A549 (cell line): ENCODE data around the gene CD96. TPM values are rescaled to one million over a fixed set of nuclear protein-coding genes. Genes with fewer than 3 reads are reported as not detected.

Source experiments
- ATAC-seq, 2 experiments: fragments of 200-7000 bp in 1 of 2; fragments of >200 bp in 1 of 2; cut with Nextera tagmentation in 1 of 2; cut with Tn5 transposase in 1 of 2; 3 replicates each; pipeline versions ENCODE4 v1.8.0 to v1.9.1; 2018 to 2020; ENCODE audit warnings: mild to moderate bottlenecking in 1 of 2, moderate library complexity in 1 of 2
- CTCF ChIA-PET: fragments of 300-600 bp; sonication (Branson Sonifier 250); formaldehyde crosslinking; extraction: SDS; loops from one replicate; lab custom pipeline; 2021; ENCODE audit warnings: antibody characterized with exemption, inconsistent platforms; lab: Yijun Ruan, JAX
- POLR2A ChIA-PET: fragments of 350-600 bp; formaldehyde crosslinking; extraction: SDS; loops from one replicate; lab custom pipeline; 2021; ENCODE audit warnings: antibody characterized with exemption, inconsistent platforms; lab: Yijun Ruan, JAX
- DNase-seq, 2 experiments: peaks; one replicate each; pipeline versions ENCODE4 v3.0.0 to v3.0.0-alpha.2; 2011 to 2016; ENCODE audit warnings: low read depth in 1 of 2, low spot score in 1 of 2
- FAIRE-seq: peaks from 2 replicates; lab custom pipeline; 2011; peaks lifted over from hg19 to GRCh38; lab: Jason Lieb, UNC
- H3K27ac ChIP-seq, 2 experiments: fragments of >200 bp; sonication (Bioruptor Twin); formaldehyde crosslinking; 3 replicates each; pipeline ENCODE4 v1.5.1; 2016 to 2017
- H3K4me1 ChIP-seq: fragments of >200 bp; sonication (Bioruptor Twin); formaldehyde crosslinking; 3 replicates; pipeline ENCODE4 v1.6.1; 2016
- H3K4me2 ChIP-seq: fragments of >200 bp; sonication (Bioruptor Twin); formaldehyde crosslinking; 3 replicates; pipeline ENCODE4 v1.6.1; 2016
- H3K4me3 ChIP-seq: fragments of >200 bp; sonication (Bioruptor Twin); formaldehyde crosslinking; 3 replicates; pipeline ENCODE4 v1.5.1; 2016
- H3K9me3 ChIP-seq: fragments of >200 bp; sonication (Bioruptor Twin); formaldehyde crosslinking; 3 replicates; pipeline ENCODE4 v1.6.1; 2016
- BCL3 ChIP-seq: fragments of >200 bp; sonication (Bioruptor Twin); formaldehyde crosslinking; IDR thresholded peaks from 3 replicates; pipeline ENCODE4 v1.6.1; 2016
- CHD2 ChIP-seq: fragments of 150-350 bp; IDR thresholded peaks from 2 replicates; pipeline ENCODE4 v1.6.1; 2014; ENCODE audit warnings: low read length; ENCODE audit not compliant: partially characterized antibody
- CTCF ChIP-seq: fragments of >200 bp; sonication (Bioruptor Twin); formaldehyde crosslinking; IDR thresholded peaks from 3 replicates; pipeline ENCODE4 v1.5.1; 2016
- E2F6 ChIP-seq: IDR thresholded peaks from 2 replicates; pipeline ENCODE4 v1.6.1; 2012; ENCODE audit warnings: low read depth, borderline replicate concordance
- EHF ChIP-seq: fragments of 250-450 bp; sonication (Bioruptor Pico); IDR thresholded peaks from 2 replicates; pipeline ENCODE4 v1.5.0; 2020; ENCODE audit warnings: mild to moderate bottlenecking
- FOSB ChIP-seq: fragments of 250-450 bp; sonication (Bioruptor Pico); IDR thresholded peaks from 2 replicates; pipeline ENCODE4 v1.5.0; 2020; ENCODE audit warnings: mild to moderate bottlenecking, moderate library complexity
- FOSL2 ChIP-seq, 2 experiments: fragments of 450-650 bp in 1 of 2; fragments of >200 bp in 1 of 2; sonication (Bioruptor Twin) in 1 of 2; formaldehyde crosslinking; IDR thresholded peaks; 2 replicates each; pipeline versions ENCODE4 v1.5.0 to v1.6.1; 2016 to 2020; ENCODE audit warnings: mild to moderate bottlenecking in 1 of 2, moderate library complexity in 1 of 2
- JUN ChIP-seq, 2 experiments: fragments of >200 bp; sonication (Bioruptor Twin); formaldehyde crosslinking; IDR thresholded peaks; 2 replicates in 1 of 2; 3 replicates in 1 of 2; pipeline ENCODE4 v1.6.1; 2016 to 2017
- MAFK ChIP-seq: fragments of 450-650 bp; IDR thresholded peaks from 2 replicates; pipeline ENCODE4 v1.6.1; 2014; ENCODE audit not compliant: partially characterized antibody
- MAZ ChIP-seq: fragments of 150-350 bp; IDR thresholded peaks from 2 replicates; pipeline ENCODE4 v1.6.1; 2014; ENCODE audit warnings: antibody characterized with exemption, low read depth, low read length, borderline replicate concordance
- MYC ChIP-seq: IDR thresholded peaks from 2 replicates; pipeline ENCODE4 v1.6.1; 2012; ENCODE audit warnings: mild to moderate bottlenecking, inconsistent platforms, low read length, improper control_type of control experiment, borderline replicate concordance
- NFE2L2 ChIP-seq: fragments of 150-350 bp; conservative IDR thresholded peaks from 2 replicates; pipeline ENCODE4 v1.6.1; 2014; ENCODE audit warnings: low read length
- NPAS2 ChIP-seq: fragments of 250-450 bp; sonication (Bioruptor Pico); IDR thresholded peaks from 2 replicates; pipeline ENCODE4 v1.8.0; 2022; ENCODE audit warnings: mild to moderate bottlenecking, moderate library complexity, borderline replicate concordance
- POLR2AphosphoS2 ChIP-seq: conservative IDR thresholded peaks from 2 replicates; pipeline ENCODE4 v1.6.1; 2012; ENCODE audit warnings: low read length, improper control_type of control experiment, inconsistent platforms
- RAD21 ChIP-seq, 2 experiments: fragments of >200 bp in 1 of 2; sonication (Bioruptor Twin) in 1 of 2; formaldehyde crosslinking in 1 of 2; IDR thresholded peaks in 1 of 2; conservative IDR thresholded peaks in 1 of 2; 2 replicates in 1 of 2; 3 replicates in 1 of 2; pipeline ENCODE4 v1.6.1; 2012 to 2018; ENCODE audit warnings: inconsistent platforms in 1 of 2
- RARB ChIP-seq: fragments of 250-450 bp; sonication (Bioruptor Pico); IDR thresholded peaks from 2 replicates; pipeline ENCODE4 v1.8.0; 2021; ENCODE audit warnings: mild to moderate bottlenecking, moderate library complexity
- RCOR1 ChIP-seq: fragments of 150-350 bp; IDR thresholded peaks from 2 replicates; pipeline ENCODE4 v1.6.1; 2014; ENCODE audit warnings: antibody characterized with exemption, low read length, low read depth
- REST ChIP-seq: fragments of 200-600 bp; sonication (generic); IDR thresholded peaks from 2 replicates; pipeline ENCODE4 v1.6.1; 2016; ENCODE audit warnings: antibody characterized with exemption, mild to moderate bottlenecking, moderate library complexity
- TP53 ChIP-seq: fragments of 250-450 bp; sonication (Bioruptor Pico); IDR thresholded peaks from 2 replicates; pipeline ENCODE4 v1.5.0; 2021; ENCODE audit warnings: mild to moderate bottlenecking, moderate library complexity
- ZC3H11A ChIP-seq: fragments of 450-650 bp; IDR thresholded peaks from 2 replicates; pipeline ENCODE4 v1.6.1; 2014; ENCODE audit warnings: antibody characterized with exemption, mild to moderate bottlenecking
- whole genome bisulfite sequencing: methylation state at CpG from one replicate; pipeline ENCODE4 v1.1.6; 2017; ENCODE audit errors: missing lambda C conversion rate; 5-methylcytosine and 5-hydroxymethylcytosine counted together
- polyA plus RNA-seq, 4 experiments: library from polyadenylated mRNA; depleted of rRNA in 3 of 4; stranded (reverse); fragments of >200 nt; fragmentation: RNase III in 1 of 4; extraction: RNeasy Plus Mini Kit Qiagen cat#74134 plus additional on column Dnase treatment in 1 of 4; gene quantifications; 2 replicates in 3 of 4; 3 replicates in 1 of 4; pipeline ENCODE4 v1.2.3, GENCODE V29; 2011 to 2017
- TF ChIP-seq, protein P1 (sequence below): fragments of 250-450 bp; sonication (Bioruptor Pico); IDR thresholded peaks from 2 replicates; pipeline ENCODE4 v1.5.0; 2020; ENCODE audit warnings: low read depth, mild to moderate bottlenecking, moderate library complexity
- TF ChIP-seq, protein P2 (sequence below): IDR thresholded peaks from 2 replicates; pipeline ENCODE4 v1.6.1; 2012

Gene CD96
- polyA plus RNA-seq, 2 of the 4 experiments (the other 2 are of a cell fraction) = not detected

GRCh38 chr3:111617912-111618601 is 76.1 kb downstream of the CD96 start:
- H3K9me3 ChIP-seq = no peaks in the 10 kb centered on the region
- ChIA-PET POLR2A (interaction anchor here (0.7 to 1.3 kb wide), 2 partner anchors 33 to 788 kb away, joined by 3 to 4 read pairs; no protein-coding TSS in a partner anchor), CTCF (interaction anchor here (0.7 to 3.3 kb wide), 6 partner anchors 9 to 122 kb away, joined by 3 to 18 read pairs (median 4); no protein-coding TSS in a partner anchor)
- ATAC-seq (no peak), FAIRE-seq (no peak), DNase-seq (no peak)
- no peak overlapping the region for H3K4me2 ChIP-seq
- TF ChIP-seq E2F6 (no peak), FOSB (no peak)
- no peak overlapping the region for H3K27ac ChIP-seq
- peaks cover 14% of the 10 kb centered on the region; the same call in 1 of the 3 replicates for H3K4me1 ChIP-seq
- WGBS = 72% methylated on average over 3 of the region's 5 CpGs
- H3K4me3 ChIP-seq = no peak overlapping the region

- H3K9me3 ChIP-seq = no peaks in the 10 kb centered on the region
- ChIA-PET POLR2A (interaction anchor here (0.7 kb wide), 1 partner anchor 787 kb away, joined by 4 read pairs; no protein-coding TSS in a partner anchor), CTCF (interaction anchor here (1.2 to 3.3 kb wide), 5 partner anchors 14 to 72 kb away, joined by 3 to 18 read pairs (median 4); no protein-coding TSS in a partner anchor)
- H3K4me2 ChIP-seq = no peak overlapping the region
- H3K4me1 ChIP-seq = peaks cover 14% of the 10 kb centered on the region; the same call in 1 of the 3 replicates
- H3K27ac ChIP-seq = no peak overlapping the region
- FAIRE-seq = no peak
- no peak for TF ChIP-seq NFE2L2
- TF ChIP-seq, protein P1, sequence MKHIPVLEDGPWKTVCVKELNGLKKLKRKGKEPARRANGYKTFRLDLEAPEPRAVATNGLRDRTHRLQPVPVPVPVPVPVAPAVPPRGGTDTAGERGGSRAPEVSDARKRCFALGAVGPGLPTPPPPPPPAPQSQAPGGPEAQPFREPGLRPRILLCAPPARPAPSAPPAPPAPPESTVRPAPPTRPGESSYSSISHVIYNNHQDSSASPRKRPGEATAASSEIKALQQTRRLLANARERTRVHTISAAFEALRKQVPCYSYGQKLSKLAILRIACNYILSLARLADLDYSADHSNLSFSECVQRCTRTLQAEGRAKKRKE (CRISPR knock-in tag) = no peak
- TF ChIP-seq REST = no peak
- TF ChIP-seq, protein P2, sequence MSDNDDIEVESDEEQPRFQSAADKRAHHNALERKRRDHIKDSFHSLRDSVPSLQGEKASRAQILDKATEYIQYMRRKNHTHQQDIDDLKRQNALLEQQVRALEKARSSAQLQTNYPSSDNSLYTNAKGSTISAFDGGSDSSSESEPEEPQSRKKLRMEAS = no peak
- TF ChIP-seq JUN (IDR thresholded peaks at IDR 0.05) = no peak
- TF ChIP-seq NPAS2 (CRISPR knock-in tag) = no peak
- TF ChIP-seq POLR2AphosphoS2 = no peak
- TF ChIP-seq MYC = no peak
- TF ChIP-seq CHD2 = no peak
- no peak for TF ChIP-seq EHF (CRISPR knock-in tag)
- TF ChIP-seq, all 56 proteins: peak for 0
- no peak overlapping the region for H3K4me3 ChIP-seq
- DNase-seq (no peak), ATAC-seq (no peak)
Observed at GRCh38 chr3:111618945-111619344, 76.9 kb downstream of the CD96 start.

DNA sequence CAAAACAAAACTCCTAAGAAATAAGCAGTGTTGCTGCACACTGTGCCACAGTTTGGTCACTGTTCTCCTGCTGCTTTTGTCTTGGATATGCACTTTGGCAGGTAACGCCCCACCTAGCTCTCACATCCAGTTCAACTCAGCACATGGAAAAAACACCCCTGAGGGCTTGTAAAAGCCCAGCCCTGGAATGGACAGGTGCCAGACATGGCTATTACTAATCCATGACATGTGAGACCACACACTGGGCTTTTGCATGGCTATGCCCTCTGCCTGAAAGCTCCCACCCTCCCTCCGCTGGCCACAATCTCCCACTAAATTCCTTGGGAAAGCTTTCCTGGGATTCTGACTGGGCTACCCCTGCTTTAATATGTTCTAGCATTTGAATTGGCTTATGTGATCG is 77.8 kb downstream of the CD96 start:
- Histone ChIP-seq H3K9me3 (no peaks in the 10 kb centered on the region), H3K27ac (0 out of 6 replicates have a peak overlapping the region, but pooled peaks of 1 of the 2 experiments have one; percentile 30), H3K4me2 (no peak overlapping the region), H3K4me1 (peaks cover 14% of the 10 kb centered on the region; the same call in 1 of the 3 replicates)
- ATAC-seq (no peak), FAIRE-seq (no peak), DNase-seq (peak in 1 of 2 experiments; percentile 16)
- WGBS = 74% methylated on average over 3 of the region's 3 CpGs
- POLR2A ChIA-PET = no interaction called here
- CTCF ChIA-PET = interaction anchor here (1.2 to 1.9 kb wide), 4 partner anchors 15 to 71 kb away, joined by 3 to 8 read pairs (median 4); no protein-coding TSS in a partner anchor
- no peak for TF ChIP-seq BCL3
- no peak for TF ChIP-seq MAZ
- no peak for TF ChIP-seq FOSL2 (IDR thresholded peaks at IDR 0.05)
- TF ChIP-seq FOSL2 (CRISPR knock-in tag; IDR thresholded peaks at IDR 0.05) = no peak
- no peak for TF ChIP-seq MAFK
- no peak for TF ChIP-seq NPAS2 (CRISPR knock-in tag)
- no peak for TF ChIP-seq RCOR1
- TF ChIP-seq ZC3H11A = no peak
- no peak for TF ChIP-seq RAD21 (conservative IDR thresholded peaks at IDR 0.05 in 1 of 2, IDR thresholded peaks at IDR 0.05 in 1 of 2)
- no peak for TF ChIP-seq RARB (CRISPR knock-in tag)
- TF ChIP-seq TP53 = no peak
- TF ChIP-seq CTCF = no peak
- TF ChIP-seq, all 56 proteins: peak for 0
- no peak overlapping the region for H3K4me3 ChIP-seq
